ENCODE data around the gene MEX3C. TPM values are rescaled to one million over a fixed set of nuclear protein-coding genes. Genes with fewer than 3 reads are reported as not detected.

The MEX3C gene
- total RNA-seq, 1 donor from 2014 or later = 81.3 TPM

GRCh38 chr18:51133580-51134160, 63.8 kb downstream of the MEX3C start:
- Mint-ChIP-seq H3K4me1 (ENCODE audit: low read depth, unreplicated experiment) (peaks cover 4% of the 10 kb centered on the region), H3K27me3 (ENCODE audit: unreplicated experiment) (no peaks in the 10 kb centered on the region), H3K36me3 (ENCODE audit: unreplicated experiment) (no peaks in the 10 kb centered on the region), H3K4me3 (ENCODE audit: unreplicated experiment) (no peak overlapping the region), H3K27ac (ENCODE audit: unreplicated experiment) (no peak overlapping the region), H3K9me3 (ENCODE audit: unreplicated experiment) (no peaks in the 10 kb centered on the region)
- TF ChIP-seq, protein P1, sequence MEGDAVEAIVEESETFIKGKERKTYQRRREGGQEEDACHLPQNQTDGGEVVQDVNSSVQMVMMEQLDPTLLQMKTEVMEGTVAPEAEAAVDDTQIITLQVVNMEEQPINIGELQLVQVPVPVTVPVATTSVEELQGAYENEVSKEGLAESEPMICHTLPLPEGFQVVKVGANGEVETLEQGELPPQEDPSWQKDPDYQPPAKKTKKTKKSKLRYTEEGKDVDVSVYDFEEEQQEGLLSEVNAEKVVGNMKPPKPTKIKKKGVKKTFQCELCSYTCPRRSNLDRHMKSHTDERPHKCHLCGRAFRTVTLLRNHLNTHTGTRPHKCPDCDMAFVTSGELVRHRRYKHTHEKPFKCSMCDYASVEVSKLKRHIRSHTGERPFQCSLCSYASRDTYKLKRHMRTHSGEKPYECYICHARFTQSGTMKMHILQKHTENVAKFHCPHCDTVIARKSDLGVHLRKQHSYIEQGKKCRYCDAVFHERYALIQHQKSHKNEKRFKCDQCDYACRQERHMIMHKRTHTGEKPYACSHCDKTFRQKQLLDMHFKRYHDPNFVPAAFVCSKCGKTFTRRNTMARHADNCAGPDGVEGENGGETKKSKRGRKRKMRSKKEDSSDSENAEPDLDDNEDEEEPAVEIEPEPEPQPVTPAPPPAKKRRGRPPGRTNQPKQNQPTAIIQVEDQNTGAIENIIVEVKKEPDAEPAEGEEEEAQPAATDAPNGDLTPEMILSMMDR (IDR thresholded peaks at IDR 0.05; ENCODE audit: partially characterized antibody, unreplicated experiment) = no peak
- DNase-seq = no peak

DNA sequence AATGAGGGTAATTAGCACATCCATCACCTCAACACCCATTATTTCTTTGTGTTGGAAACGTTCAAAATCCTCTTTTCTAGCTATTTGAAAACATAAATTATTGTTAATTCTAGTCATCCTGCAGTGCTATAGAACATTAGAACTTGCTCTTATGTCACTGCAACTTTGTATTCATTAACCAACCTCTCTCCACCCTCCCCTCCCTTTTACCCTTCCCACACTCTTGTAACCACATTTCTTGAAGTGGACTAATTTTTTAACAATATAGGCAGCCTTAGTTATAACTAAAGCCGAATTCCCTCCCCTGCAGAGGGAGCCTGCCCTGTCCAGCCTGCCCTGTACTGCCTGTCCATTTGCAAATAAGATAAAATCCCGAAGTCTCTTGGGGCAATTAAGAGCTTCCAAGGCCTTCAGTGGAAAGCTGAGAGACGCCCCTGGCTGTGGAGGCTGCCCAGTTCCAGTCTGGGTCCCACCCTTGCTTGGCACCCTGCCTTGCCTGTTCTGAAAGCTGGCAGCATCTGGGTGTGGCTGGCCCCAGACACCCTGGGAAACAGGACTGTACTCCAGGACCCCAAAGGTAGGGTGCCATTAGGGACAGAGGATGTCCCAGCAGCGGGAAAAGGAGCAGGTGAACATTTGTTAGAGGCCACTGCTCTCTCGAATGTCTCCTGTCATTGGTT, 65.1 kb downstream of the MEX3C start:
- Mint-ChIP-seq H3K27ac (ENCODE audit: unreplicated experiment) (no peak overlapping the region), H3K27me3 (ENCODE audit: unreplicated experiment) (no peaks in the 10 kb centered on the region), H3K4me1 (ENCODE audit: low read depth, unreplicated experiment) (peaks cover 4% of the 10 kb centered on the region), H3K9me3 (ENCODE audit: unreplicated experiment) (no peaks in the 10 kb centered on the region), H3K36me3 (ENCODE audit: unreplicated experiment) (no peaks in the 10 kb centered on the region), H3K4me3 (ENCODE audit: unreplicated experiment) (no peak overlapping the region)
- TF ChIP-seq, protein P1 (IDR thresholded peaks at IDR 0.05; ENCODE audit: partially characterized antibody, unreplicated experiment) = no peak
- peak; percentile 24 for DNase-seq

GRCh38 chr18:51128533-51128932, 68.9 kb downstream of the MEX3C start:
- no peak for DNase-seq
- no peaks in the 10 kb centered on the region for H3K36me3 Mint-ChIP-seq (ENCODE audit: unreplicated experiment)
- no peak overlapping the region for H3K4me3 Mint-ChIP-seq (ENCODE audit: unreplicated experiment)
- no peaks in the 10 kb centered on the region for H3K27me3 Mint-ChIP-seq (ENCODE audit: unreplicated experiment)
- H3K4me1 Mint-ChIP-seq (ENCODE audit: low read depth, unreplicated experiment) = peaks cover 4% of the 10 kb centered on the region
- H3K27ac Mint-ChIP-seq (ENCODE audit: unreplicated experiment) = no peak overlapping the region
- H3K9me3 Mint-ChIP-seq (ENCODE audit: unreplicated experiment) = no peaks in the 10 kb centered on the region
- TF ChIP-seq, protein P1 (IDR thresholded peaks at IDR 0.05; ENCODE audit: partially characterized antibody, unreplicated experiment) = no peak

DNA sequence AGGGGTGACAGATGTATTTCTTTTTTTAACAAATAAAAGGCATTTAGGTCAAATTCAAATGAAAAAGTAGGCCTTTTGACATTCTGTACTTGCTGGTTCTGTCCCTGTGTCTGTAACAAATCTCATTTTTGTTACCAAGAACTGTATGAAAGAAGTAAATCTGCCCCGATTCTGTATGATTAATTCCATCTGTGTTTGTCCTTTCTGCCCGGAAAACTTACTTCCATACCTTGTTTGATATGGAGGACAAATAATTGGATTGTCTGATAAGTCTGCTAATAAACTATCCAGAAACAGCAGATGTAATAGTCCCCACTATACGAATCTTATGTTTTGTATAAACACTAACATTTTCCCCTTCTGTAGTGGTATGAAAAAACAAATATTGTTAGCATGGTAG, 69.8 kb downstream of the MEX3C start:
- Mint-ChIP-seq H3K4me3 (ENCODE audit: unreplicated experiment) (no peak overlapping the region), H3K27ac (ENCODE audit: unreplicated experiment) (no peak overlapping the region), H3K4me1 (ENCODE audit: low read depth, unreplicated experiment) (peaks cover 4% of the 10 kb centered on the region), H3K36me3 (ENCODE audit: unreplicated experiment) (no peaks in the 10 kb centered on the region), H3K27me3 (ENCODE audit: unreplicated experiment) (no peaks in the 10 kb centered on the region), H3K9me3 (ENCODE audit: unreplicated experiment) (no peaks in the 10 kb centered on the region)
- no peak for DNase-seq
- TF ChIP-seq, protein P1 (IDR thresholded peaks at IDR 0.05; ENCODE audit: partially characterized antibody, unreplicated experiment) = no peak

- H3K4me3 Mint-ChIP-seq (ENCODE audit: unreplicated experiment) = no peak overlapping the region
- H3K9me3 Mint-ChIP-seq (ENCODE audit: unreplicated experiment) = no peaks in the 10 kb centered on the region
- H3K36me3 Mint-ChIP-seq (ENCODE audit: unreplicated experiment) = no peaks in the 10 kb centered on the region
- TF ChIP-seq, protein P1 (IDR thresholded peaks at IDR 0.05; ENCODE audit: partially characterized antibody, unreplicated experiment) = no peak
- H3K4me1 Mint-ChIP-seq (ENCODE audit: low read depth, unreplicated experiment) = no peaks in the 10 kb centered on the region
- DNase-seq = no peak
- peaks cover 4% of the 10 kb centered on the region for H3K27me3 Mint-ChIP-seq (ENCODE audit: unreplicated experiment)
- no peak overlapping the region for H3K27ac Mint-ChIP-seq (ENCODE audit: unreplicated experiment)
Observed at GRCh38 chr18:51125976-51126375, 71.5 kb downstream of the MEX3C start.
